Neural progenitor cell (in vitro differentiated cells): Measurements from ENCODE around the gene CDC123.

Experiments used
- CTCF ChIP-seq: fragments of 200-600 bp; sonication (generic); IDR thresholded peaks from 2 replicates; pipeline ENCODE4 v1.5.1; 2017; ENCODE audit warnings: antibody characterized with exemption, mild to moderate bottlenecking
- EZH2 ChIP-seq: fragments of 200-600 bp; sonication (generic); IDR thresholded peaks from 2 replicates; pipeline ENCODE4 v1.6.1; 2017; ENCODE audit warnings: antibody characterized with exemption, mild to moderate bottlenecking, moderate library complexity

- TF ChIP-seq CTCF (no peak), EZH2 (no peak)
Observed at GRCh38 chr10:12194752-12195271, 1.2 kb upstream of the CDC123 start.
